ENCODE results near the gene ST7. TPM values are rescaled to one million over a fixed set of nuclear protein-coding genes. Genes with fewer than 3 reads are reported as not detected.

ST7 gene
- total and polyA plus RNA-seq, 2 donors (not counting 3 experiments of a cell fraction or from before 2014, with no cell fraction given) = 18.6 to 24.9 TPM

DNA sequence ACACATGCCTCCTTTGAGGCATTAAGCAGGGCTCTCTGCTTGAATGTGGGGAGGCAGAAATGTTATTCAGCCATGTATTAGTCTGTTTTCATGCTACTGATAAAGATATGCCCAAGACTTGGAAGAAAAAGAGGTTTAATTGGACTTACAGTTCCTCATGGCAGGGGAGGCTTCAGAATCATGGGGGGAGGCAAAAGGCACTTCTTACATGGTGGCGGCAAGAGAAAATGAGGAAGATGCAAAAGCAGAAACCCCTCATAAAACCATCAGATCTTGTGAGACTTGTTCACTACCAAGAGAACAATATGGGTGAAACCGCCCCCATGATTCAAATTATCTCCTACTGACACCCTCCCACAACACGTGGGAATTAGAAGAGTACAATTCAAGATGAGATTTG is 37.9 kb downstream of the ST7 start:
- Histone ChIP-seq H3K4me1 (ENCODE audit: control insufficient read depth, extremely low read depth, insufficient read depth, low read length) (no peaks in the 10 kb centered on the region), H3K9me3 (replicated peaks; ENCODE audit: control insufficient read depth, insufficient read depth, low read length) (no peaks in the 10 kb centered on the region), H3K27ac (ENCODE audit: insufficient read depth, low read depth, low read length) (no peak overlapping the region), H2AFZ (ENCODE audit: low read depth, low read length) (no peak overlapping the region), H4K20me1 (replicated peaks; ENCODE audit: control insufficient read depth, extremely low read depth, insufficient read depth, low read length) (peaks cover 4% of the 10 kb centered on the region), H3K79me2 (ENCODE audit: control insufficient read depth, insufficient read depth, low read length) (peaks cover 17% of the 10 kb centered on the region), H3K4me2 (ENCODE audit: insufficient read depth, low read length) (no peak overlapping the region), H3K36me3 (ENCODE audit: control insufficient read depth in 2 of 2, extremely low read depth in 1 of 2, insufficient read depth in 2 of 2, low read length in 2 of 2) (no peaks in the 10 kb centered on the region), H3K9me1 (replicated peaks; ENCODE audit: control insufficient read depth, extremely low read depth, insufficient read depth, low read length) (no peaks in the 10 kb centered on the region), H3K4me3 (replicated peaks in 1 of 3; ENCODE audit: insufficient read depth in 1 of 3, low read depth in 1 of 3, low read length in 3 of 3) (no peak overlapping the region), H3K9ac (replicated peaks; ENCODE audit: extremely low read depth, insufficient read depth, low read length) (no peak overlapping the region), H3K27me3 (ENCODE audit: control insufficient read depth in 2 of 2, insufficient read depth in 2 of 2, low read length in 2 of 2) (no peaks in the 10 kb centered on the region)
- dilution Hi-C loops (cut with MboI; ENCODE audit: extremely low pct_ligation_motif_present, low sequenced_read_pairs) (no loop called here), intact Hi-C loops (cut with micrococcal nuclease) (no loop called here)
- DNase-seq (ENCODE audit: low read depth, low spot score) (no peak), FAIRE-seq (no peak)
- no TSS peak for BruUV-seq (replicated peaks)
- POLR2A ChIA-PET = no interaction called here
- CTCF ChIA-PET = interaction anchor here (3.4 to 12.5 kb wide), 3 partner anchors 19 to 131 kb away, joined by 31 to 700 read pairs (median 141); no protein-coding TSS in a partner anchor
- no peak for TF ChIP-seq EZH2 (IDR thresholded peaks at IDR 0.05; ENCODE audit: borderline replicate concordance, low read depth, low read length, severe bottlenecking)
- no peak for TF ChIP-seq JUN (IDR thresholded peaks at IDR 0.05; ENCODE audit: borderline replicate concordance, insufficient read depth, insufficient read length, low read depth)
- no peak for TF ChIP-seq GATA2 (IDR thresholded peaks at IDR 0.05; ENCODE audit: insufficient read depth, insufficient read length, low read depth, low read length)
- no peak for TF ChIP-seq POLR2A (IDR thresholded peaks at IDR 0.05; ENCODE audit: low read depth, low read length)
- no peak for TF ChIP-seq MYC (IDR thresholded peaks at IDR 0.05; ENCODE audit: low read depth, low read length)
- TF ChIP-seq, protein P1, sequence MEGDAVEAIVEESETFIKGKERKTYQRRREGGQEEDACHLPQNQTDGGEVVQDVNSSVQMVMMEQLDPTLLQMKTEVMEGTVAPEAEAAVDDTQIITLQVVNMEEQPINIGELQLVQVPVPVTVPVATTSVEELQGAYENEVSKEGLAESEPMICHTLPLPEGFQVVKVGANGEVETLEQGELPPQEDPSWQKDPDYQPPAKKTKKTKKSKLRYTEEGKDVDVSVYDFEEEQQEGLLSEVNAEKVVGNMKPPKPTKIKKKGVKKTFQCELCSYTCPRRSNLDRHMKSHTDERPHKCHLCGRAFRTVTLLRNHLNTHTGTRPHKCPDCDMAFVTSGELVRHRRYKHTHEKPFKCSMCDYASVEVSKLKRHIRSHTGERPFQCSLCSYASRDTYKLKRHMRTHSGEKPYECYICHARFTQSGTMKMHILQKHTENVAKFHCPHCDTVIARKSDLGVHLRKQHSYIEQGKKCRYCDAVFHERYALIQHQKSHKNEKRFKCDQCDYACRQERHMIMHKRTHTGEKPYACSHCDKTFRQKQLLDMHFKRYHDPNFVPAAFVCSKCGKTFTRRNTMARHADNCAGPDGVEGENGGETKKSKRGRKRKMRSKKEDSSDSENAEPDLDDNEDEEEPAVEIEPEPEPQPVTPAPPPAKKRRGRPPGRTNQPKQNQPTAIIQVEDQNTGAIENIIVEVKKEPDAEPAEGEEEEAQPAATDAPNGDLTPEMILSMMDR (IDR thresholded peaks at IDR 0.05; ENCODE audit: extremely low read depth in 1 of 2, insufficient read depth in 1 of 2, low read depth in 1 of 2, low read length in 2 of 2) = no peak
- TF ChIP-seq, protein P2, sequence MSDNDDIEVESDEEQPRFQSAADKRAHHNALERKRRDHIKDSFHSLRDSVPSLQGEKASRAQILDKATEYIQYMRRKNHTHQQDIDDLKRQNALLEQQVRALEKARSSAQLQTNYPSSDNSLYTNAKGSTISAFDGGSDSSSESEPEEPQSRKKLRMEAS (IDR thresholded peaks at IDR 0.05; ENCODE audit: insufficient read depth, insufficient read length) = no peak
- no peak for TF ChIP-seq FOS (IDR thresholded peaks at IDR 0.05; ENCODE audit: borderline replicate concordance, insufficient read depth, low read length)
- TF ChIP-seq POLR2AphosphoS5 (IDR thresholded peaks at IDR 0.05; ENCODE audit: insufficient read depth, low read depth, low read length) = no peak

Data from endothelial cell of umbilical vein (primary cell).